Panc1 (cell line): Measurements from ENCODE around the gene SLC7A6.

Experiments
- CTCF ChIP-seq: fragments of 450-650 bp; IDR thresholded peaks from 2 replicates; pipeline ENCODE4 v1.5.1; 2017; ENCODE audit warnings: mild to moderate bottlenecking
- POLR2AphosphoS5 ChIP-seq: IDR thresholded peaks from 2 replicates; pipeline ENCODE4 v1.6.1; 2012; ENCODE audit warnings: mild to moderate bottlenecking, low read depth, low read length, moderate library complexity

GRCh38 chr16:68214726-68215125 lies 49.6 kb upstream of the SLC7A6 start:
- TF ChIP-seq CTCF (no peak), POLR2AphosphoS5 (no peak)
